ENCODE measurements around the gene MACROD2. TPM values are rescaled to one million over a fixed set of nuclear protein-coding genes. Genes with fewer than 3 reads are reported as not detected.

Gene MACROD2
- total and polyA plus RNA-seq, 2 donors (not counting 1 experiment from before 2014, with no cell fraction given): 5.3 to 6.7 TPM

DNA sequence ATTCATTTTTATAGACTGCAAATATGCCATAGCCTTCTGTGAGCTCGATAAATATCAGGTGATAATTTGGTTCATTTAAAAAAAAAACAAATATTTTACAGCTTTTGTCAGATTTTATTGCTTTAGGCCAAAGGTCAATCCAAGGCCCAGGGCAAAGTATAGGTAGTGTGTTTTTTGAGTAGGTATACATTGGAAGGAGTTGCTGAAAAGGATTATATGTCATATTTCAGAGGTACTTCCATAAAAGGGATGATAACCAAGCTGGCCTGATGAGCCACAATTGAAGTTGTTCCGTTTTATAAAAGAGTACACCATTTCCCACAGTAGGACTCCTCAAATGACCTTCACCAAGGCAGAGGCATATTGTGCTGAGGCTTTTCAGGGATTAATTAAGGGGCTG is 794.9 kb downstream of the MACROD2 start:
- POLR2A ChIA-PET: no interaction called here

More for the DNA sequence above, 794.9 kb downstream of the MACROD2 start:
- intact Hi-C loops (cut with micrococcal nuclease): no loop called here
- WGBS (ENCODE audit: insufficient coverage): no CpG with 5 or more reads among the region's 2 CpGs
- DNase-seq (no peak), ATAC-seq (ENCODE audit: low read depth) (no peak)
- Histone ChIP-seq H3K4me2 (replicated peaks; ENCODE audit: low read depth, low read length, poor library complexity, severe bottlenecking) (no peak overlapping the region), H3K9me3 (ENCODE audit: control extremely low read depth in 1 of 3, control insufficient read depth in 2 of 3, insufficient read depth in 1 of 3, low read length in 2 of 3) (no peaks in the 10 kb centered on the region), H3K4me3 (ENCODE audit: control extremely low read depth in 1 of 5, extremely low read depth in 1 of 5, insufficient read depth in 1 of 5, low read depth in 2 of 5, low read length in 4 of 5) (no peak overlapping the region), H3K9ac (ENCODE audit: low read length) (no peak overlapping the region), H3K27ac (ENCODE audit: low read length in 2 of 2) (no peak overlapping the region), H3K4me1 (ENCODE audit: control insufficient read depth in 2 of 2, insufficient read depth in 2 of 2, low read length in 2 of 2) (no peaks in the 10 kb centered on the region), H3K79me2 (ENCODE audit: control insufficient read depth, insufficient read depth, low read length) (no peaks in the 10 kb centered on the region), H2AFZ (ENCODE audit: insufficient read depth, low read depth, low read length, poor library complexity, severe bottlenecking) (no peak overlapping the region), H4K20me1 (ENCODE audit: control insufficient read depth, insufficient read depth, low read length, poor library complexity, severe bottlenecking) (no peaks in the 10 kb centered on the region), H3K27me3 (replicated peaks in 1 of 4; ENCODE audit: control extremely low read depth in 1 of 4, control insufficient read depth in 3 of 4, insufficient read depth in 4 of 4, low read length in 3 of 4) (no peaks in the 10 kb centered on the region), H3K36me3 (replicated peaks in 1 of 2; ENCODE audit: control extremely low read depth in 1 of 2, control insufficient read depth in 1 of 2, extremely low read depth in 1 of 2, insufficient read depth in 2 of 2, low read length in 1 of 2) (no peaks in the 10 kb centered on the region)
- H3K27me3 Mint-ChIP-seq: peaks cover 7% of the 10 kb centered on the region
- no peak overlapping the region for H3K27ac Mint-ChIP-seq
- TF ChIP-seq CTCF (IDR thresholded peaks at IDR 0.05) (no peak), EZH2 (IDR thresholded peaks at IDR 0.05; ENCODE audit: borderline replicate concordance, insufficient read depth, low read depth, low read length, poor library complexity, severe bottlenecking) (no peak)
- no peaks in the 10 kb centered on the region for H3K4me1 Mint-ChIP-seq
- H3K4me3 Mint-ChIP-seq: no peak overlapping the region
- CTCF ChIA-PET: no interaction called here
- H3K9me3 Mint-ChIP-seq (ENCODE audit: insufficient read depth): no peaks in the 10 kb centered on the region
